ENCODE data around the gene BABAM1.
"Not testable (repeated sequence)": the region's sequence is repeated elsewhere in the genome, so short reads cannot be mapped to it uniquely, and the experiment has no call there.

The BABAM1 gene

GRCh38 chr19:17243830-17244617 lies 23.2 kb upstream of the BABAM1 start:
- DNase-seq = no peak

GRCh38 chr19:17244618-17245534 lies 22.4 kb upstream of the BABAM1 start:
- DNase-seq = no peak

GRCh38 chr19:17245535-17245984 lies 21.7 kb upstream of the BABAM1 start, which contains the start of gene NR2F6:
NR2F6 (minus strand) TSS chr19:17245919; CDS start chr19:17245220, 699 bp downstream.
- DNase-seq = no peak

GRCh38 chr19:17246681-17247425 lies 20.4 kb upstream of the BABAM1 start:
- DNase-seq = no peak

GRCh38 chr19:17248011-17248776 lies 19.0 kb upstream of the BABAM1 start:
- DNase-seq = no peak

- no peak for DNase-seq
These were observed 17.2 kb upstream of the BABAM1 start for GRCh38 chr19:17249887-17250548.

- DNase-seq = no peak
These were observed 12.6 kb upstream of the BABAM1 start for GRCh38 chr19:17254636-17255035.

GRCh38 chr19:17255150-17255621 lies 12.1 kb upstream of the BABAM1 start:
- no peak for DNase-seq

- no peak for DNase-seq
These were observed 11.1 kb upstream of the BABAM1 start for GRCh38 chr19:17256130-17256529.

- no peak for DNase-seq
These were observed 8.0 kb upstream of the BABAM1 start for GRCh38 chr19:17259118-17259780.

- DNase-seq = no peak
These were observed 7.3 kb upstream of the BABAM1 start for GRCh38 chr19:17259934-17260333.

GRCh38 chr19:17260842-17261325 lies 6.4 kb upstream of the BABAM1 start:
- peak in 1 of 2 donors; percentile 12 for DNase-seq

- no peak for DNase-seq
These were observed 4.7 kb upstream of the BABAM1 start for GRCh38 chr19:17262557-17262956.

- DNase-seq = no peak
These were observed 3.3 kb upstream of the BABAM1 start for GRCh38 chr19:17263712-17264640.

- DNase-seq = no peak
These were observed 2.6 kb upstream of the BABAM1 start, which contains the start of gene USHBP1 for GRCh38 chr19:17264641-17264979. USHBP1 (minus strand) TSS chr19:17264745; CDS start chr19:17264299, 446 bp downstream.

GRCh38 chr19:17266026-17266425 lies 1.2 kb upstream of the BABAM1 start:
- DNase-seq = no peak

GRCh38 chr19:17266589-17266974 lies 661 bp upstream of the BABAM1 start:
- no peak for DNase-seq

- no peak for DNase-seq
These were observed 1.5 kb downstream of the BABAM1 start for GRCh38 chr19:17268754-17269153.

GRCh38 chr19:17274892-17275291 lies 7.6 kb downstream of the BABAM1 start:
- DNase-seq = not testable (repeated sequence)

All from hippocampal formation (tissue), 2 donors.